GM12872 (cell line): ENCODE data around the gene ABCB4.

Experiments used
- CTCF ChIP-seq: IDR thresholded peaks from 3 replicates; pipeline ENCODE4 v1.5.1; 2011; ENCODE audit warnings: low read depth, mild to moderate bottlenecking, low read length, moderate library complexity; ENCODE audit not compliant: insufficient read depth

The ABCB4 gene

DNA sequence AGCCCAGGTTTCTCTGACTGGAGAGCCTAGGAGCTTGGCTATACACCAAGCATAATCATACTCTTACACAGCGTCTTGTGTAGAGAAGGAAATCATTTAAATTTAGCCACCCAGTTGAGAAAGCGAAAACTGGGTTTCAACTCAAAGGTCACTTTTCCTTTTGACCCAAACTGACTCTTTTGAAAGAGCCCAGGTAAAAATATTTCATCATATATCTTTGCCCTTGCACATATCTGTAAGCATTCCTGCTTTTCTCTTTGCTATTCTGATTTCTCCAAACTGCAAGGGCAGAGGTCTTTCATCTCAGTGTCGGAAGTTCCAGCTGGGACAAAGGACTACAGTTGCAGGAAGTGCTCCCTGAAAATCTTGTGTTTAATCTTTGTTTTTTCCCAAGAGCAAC lies 22.0 kb upstream of the ABCB4 start:
- TF ChIP-seq CTCF, result no peak

- no peak for TF ChIP-seq CTCF
Measured at GRCh38 chr7:87495366-87495765, 19.9 kb upstream of the ABCB4 start.

DNA sequence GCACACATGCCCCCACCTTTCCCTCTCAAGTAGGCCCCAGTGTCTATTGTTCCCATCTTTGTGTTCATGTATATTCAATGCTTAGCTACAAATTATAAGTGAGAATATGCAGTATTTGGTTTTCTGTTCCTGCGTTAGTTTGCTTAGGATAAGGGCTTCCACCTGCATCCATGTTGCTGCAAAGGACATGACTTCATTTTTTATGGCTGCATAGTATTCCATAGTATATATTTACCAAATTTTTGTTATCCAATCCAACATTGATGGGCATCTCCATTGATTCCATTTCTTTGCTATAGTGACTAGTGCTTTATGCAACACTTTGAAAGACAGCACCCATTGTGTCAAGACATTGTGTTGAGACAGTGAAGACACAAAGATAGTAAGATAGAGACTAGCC lies 19.0 kb upstream of the ABCB4 start:
- no peak for TF ChIP-seq CTCF

DNA sequence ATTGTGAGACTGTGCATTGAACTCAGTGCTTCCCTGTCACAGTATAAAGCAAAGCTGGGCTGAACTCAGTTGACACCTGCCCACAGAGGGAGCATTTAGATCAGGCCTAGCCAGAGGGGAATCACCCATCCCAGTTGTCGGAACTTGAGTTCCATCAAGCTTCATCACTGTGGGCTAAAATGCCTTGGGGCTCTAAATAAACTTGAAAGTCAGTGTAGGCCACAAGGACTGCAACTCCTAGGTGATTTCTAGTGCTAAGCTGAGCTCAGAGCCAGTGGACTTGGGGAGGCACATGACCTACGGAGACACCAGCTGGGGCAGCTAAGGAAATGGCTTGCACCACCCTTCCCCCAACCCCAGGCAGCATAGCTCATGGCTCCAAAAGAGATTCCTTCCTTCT lies 7.7 kb upstream of the ABCB4 start:
- no peak for TF ChIP-seq CTCF

- no peak for TF ChIP-seq CTCF
Measured at GRCh38 chr7:87482115-87482514, 6.6 kb upstream of the ABCB4 start.

DNA sequence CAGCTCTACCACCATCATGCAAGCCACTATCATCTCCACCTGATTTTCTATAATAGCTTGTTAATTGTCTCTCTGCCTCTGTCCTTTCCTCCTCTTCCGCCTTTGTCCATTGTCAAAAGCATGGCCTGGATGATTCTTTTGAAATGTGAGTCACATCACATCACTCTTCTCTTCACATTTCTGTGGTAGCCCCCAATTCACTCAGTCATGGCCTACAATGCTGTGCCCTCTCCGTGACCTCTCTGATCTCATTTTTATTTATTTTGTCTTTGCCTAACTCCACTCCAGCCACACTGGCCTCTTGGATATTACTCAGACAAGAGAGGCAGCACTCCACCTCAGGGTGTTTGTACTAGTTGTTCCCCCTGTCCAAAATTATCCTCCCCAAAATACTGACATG lies 4.9 kb upstream of the ABCB4 start:
- TF ChIP-seq CTCF, result no peak

GRCh38 chr7:87479951-87480350 lies 4.5 kb upstream of the ABCB4 start:
- no peak for TF ChIP-seq CTCF

DNA sequence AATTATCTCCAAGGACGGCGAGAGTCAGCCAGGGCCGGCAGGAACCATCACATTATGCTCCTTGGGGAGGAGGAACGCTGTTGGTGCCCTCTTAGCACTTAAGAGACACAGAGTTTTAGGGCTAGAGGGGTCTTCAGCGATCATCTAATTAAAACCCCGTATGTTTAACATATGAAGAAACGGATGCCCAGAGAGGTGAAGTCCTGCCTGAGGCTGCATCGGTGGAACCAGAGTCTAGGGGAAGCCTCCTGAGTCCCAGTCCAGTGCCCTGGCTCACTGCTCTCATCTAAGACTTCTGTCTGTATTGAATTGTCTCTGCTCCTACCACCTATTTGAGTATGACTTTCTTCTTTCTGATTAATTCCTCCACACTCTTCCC lies 688 bp upstream of the ABCB4 start:
- no peak for TF ChIP-seq CTCF
